ENCODE data around the gene REM2.

Gene REM2

DNA sequence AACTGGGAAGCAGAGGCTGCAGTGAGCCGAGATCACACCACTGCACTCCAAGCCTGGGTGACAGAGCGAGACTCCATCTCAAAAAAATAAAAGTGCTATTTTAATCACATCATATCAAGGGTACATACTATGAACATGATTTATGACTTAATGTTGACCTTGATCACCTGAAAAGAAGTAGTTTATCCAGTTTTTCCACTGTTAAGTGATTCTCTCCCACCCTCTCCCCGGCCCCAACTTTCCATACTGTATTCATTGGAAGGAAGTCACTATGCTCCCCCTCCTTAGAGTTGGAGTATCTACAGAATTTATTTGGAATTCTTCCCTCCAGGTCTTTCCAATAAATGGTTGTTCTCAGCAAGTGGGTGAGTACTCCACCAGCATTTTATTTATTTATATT is 49.1 kb downstream of the REM2 start:
- no peak for DNase-seq

GRCh38 chr14:22935156-22935555 is 52.1 kb downstream of the REM2 start:
- DNase-seq = no peak
